Activated CD8-positive, alpha-beta T cell treated with anti-CD3 and anti-CD28 coated beads, Interleukin-2, amount 10 ng/mL, durations not matched to agents 7 days and 5 days (primary cell): ENCODE results near the gene SDC3. TPM values are rescaled to one million over a fixed set of nuclear protein-coding genes. Genes with fewer than 3 reads are reported as not detected.

Source experiments
- ATAC-seq: fragments of 150-1000 bp; cut with Tn5 transposase; one replicate; pipeline ENCODE4 v1.10.0; 2021; ENCODE audit warnings: moderate library complexity
- CTCF ChIA-PET: fragments of 350-600 bp; sonication (Branson Sonifier 250); formaldehyde crosslinking; loops from one replicate; lab custom pipeline; 2021; ENCODE audit warnings: antibody characterized with exemption; lab: Charles Lee
- POLR2A ChIA-PET: fragments of 350-600 bp; sonication (Branson Sonifier 250); formaldehyde crosslinking; loops from one replicate; lab custom pipeline; 2021; ENCODE audit warnings: antibody characterized with exemption; lab: Charles Lee
- DNase-seq: peaks from one replicate; pipeline ENCODE4 v3.0.0-alpha.2; 2020
- H3K27ac Mint-ChIP-seq: one replicate; pipeline ENCODE4 v1.8.0; 2021; ENCODE audit warnings: mild to moderate bottlenecking, mixed read lengths
- H3K27me3 Mint-ChIP-seq: one replicate; pipeline ENCODE4 v1.8.0; 2021; ENCODE audit warnings: low read depth, mixed read lengths
- H3K36me3 Mint-ChIP-seq: one replicate; pipeline ENCODE4 v1.8.0; 2021; ENCODE audit warnings: low read depth, mixed read lengths
- H3K4me1 Mint-ChIP-seq: one replicate; pipeline ENCODE4 v1.8.0; 2021; ENCODE audit warnings: low read depth, mixed read lengths
- H3K4me3 Mint-ChIP-seq: one replicate; pipeline ENCODE4 v1.8.0; 2021; ENCODE audit warnings: mild to moderate bottlenecking, mixed read lengths
- H3K9me3 Mint-ChIP-seq: one replicate; pipeline ENCODE4 v1.8.0; 2022; ENCODE audit warnings: mixed read lengths; ENCODE audit not compliant: insufficient read depth
- total RNA-seq, 2 experiments: library from RNA; stranded (reverse); gene quantifications; one replicate each; pipeline ENCODE4 v1.2.3, GENCODE V29; 2021

The SDC3 gene
- total RNA-seq, 2 experiments from 2014 or later, result not detected

GRCh38 chr1:30877205-30877912 is 31.2 kb downstream of the SDC3 start:
- DNase-seq, result no peak
- Mint-ChIP-seq H3K9me3 (no peaks in the 10 kb centered on the region), H3K4me1 (no peaks in the 10 kb centered on the region), H3K27me3 (peaks cover 51% of the 10 kb centered on the region), H3K4me3 (no peak overlapping the region), H3K36me3 (no peaks in the 10 kb centered on the region), H3K27ac (no peak overlapping the region)
- ChIA-PET CTCF (no interaction called here), POLR2A (no interaction called here)
- no peak for ATAC-seq

GRCh38 chr1:30876451-30877204 is 31.9 kb downstream of the SDC3 start:
- DNase-seq, result no peak
- Mint-ChIP-seq H3K9me3 (no peaks in the 10 kb centered on the region), H3K27ac (no peak overlapping the region), H3K27me3 (peaks cover 48% of the 10 kb centered on the region), H3K4me3 (no peak overlapping the region), H3K36me3 (no peaks in the 10 kb centered on the region), H3K4me1 (no peaks in the 10 kb centered on the region)
- ChIA-PET CTCF (no interaction called here), POLR2A (no interaction called here)
- no peak for ATAC-seq

GRCh38 chr1:30875916-30876315 is 32.6 kb downstream of the SDC3 start:
- DNase-seq (no peak), ATAC-seq (no peak)
- H3K27me3 Mint-ChIP-seq, result peaks cover 44% of the 10 kb centered on the region
- H3K36me3 Mint-ChIP-seq, result no peaks in the 10 kb centered on the region
- H3K4me1 Mint-ChIP-seq, result no peaks in the 10 kb centered on the region
- H3K9me3 Mint-ChIP-seq, result no peaks in the 10 kb centered on the region
- no peak overlapping the region for H3K4me3 Mint-ChIP-seq
- POLR2A ChIA-PET, result no interaction called here
- H3K27ac Mint-ChIP-seq, result no peak overlapping the region
- CTCF ChIA-PET, result interaction anchor here (1.1 kb wide), 1 partner anchor 96 kb away, joined by 3 read pairs; no protein-coding TSS in a partner anchor

DNA sequence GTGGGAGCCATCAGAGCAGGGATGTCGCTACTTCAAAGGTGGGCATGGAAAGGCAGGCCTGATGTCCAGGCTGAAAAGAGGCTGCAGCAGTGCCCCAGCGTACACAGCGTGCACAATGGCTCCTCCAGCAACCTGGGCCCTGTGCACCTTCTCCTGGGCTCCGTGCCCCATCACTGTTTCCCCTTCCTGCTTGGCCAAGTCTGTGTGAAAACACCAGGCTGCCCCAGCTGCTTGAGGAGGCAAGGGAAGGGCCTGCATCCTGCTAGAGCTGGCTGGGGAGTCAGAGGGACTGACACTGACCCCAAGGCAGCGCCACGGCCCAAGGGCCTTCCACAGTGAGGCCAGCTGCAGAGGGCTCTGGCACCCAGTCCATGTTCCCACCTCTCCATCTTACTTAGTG is 33.4 kb downstream of the SDC3 start:
- H3K4me3 Mint-ChIP-seq, result no peak overlapping the region
- CTCF ChIA-PET, result interaction anchor here (1.1 kb wide), 1 partner anchor 95 kb away, joined by 3 read pairs; no protein-coding TSS in a partner anchor
- POLR2A ChIA-PET, result no interaction called here
- H3K36me3 Mint-ChIP-seq, result no peaks in the 10 kb centered on the region
- no peak overlapping the region for H3K27ac Mint-ChIP-seq
- no peak for DNase-seq
- ATAC-seq, result no peak
- no peaks in the 10 kb centered on the region for H3K9me3 Mint-ChIP-seq
- no peaks in the 10 kb centered on the region for H3K4me1 Mint-ChIP-seq
- H3K27me3 Mint-ChIP-seq, result peaks cover 42% of the 10 kb centered on the region

DNA sequence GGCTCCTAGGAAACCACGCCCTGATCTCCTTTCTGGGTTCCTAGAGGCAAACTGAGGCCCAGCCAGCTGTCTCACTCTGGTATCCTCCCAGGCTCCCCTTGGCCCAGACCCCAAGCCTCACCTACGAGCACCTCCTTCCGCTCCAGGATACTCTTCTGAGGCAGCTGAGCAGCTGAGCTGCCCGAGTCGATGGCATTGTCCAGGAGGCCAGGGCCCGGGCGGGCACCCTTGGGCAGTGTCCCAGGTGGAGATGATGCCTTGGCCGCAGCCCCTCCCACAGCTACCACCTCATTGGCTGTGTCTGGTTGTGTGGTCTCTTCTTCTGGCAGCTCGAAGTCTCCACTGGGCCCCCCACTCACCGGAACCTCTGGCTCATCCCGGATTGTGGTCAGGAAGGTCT is 34.4 kb downstream of the SDC3 start:
- peaks cover 1% of the 10 kb centered on the region for H3K4me1 Mint-ChIP-seq
- CTCF ChIA-PET, result no interaction called here

DNA sequence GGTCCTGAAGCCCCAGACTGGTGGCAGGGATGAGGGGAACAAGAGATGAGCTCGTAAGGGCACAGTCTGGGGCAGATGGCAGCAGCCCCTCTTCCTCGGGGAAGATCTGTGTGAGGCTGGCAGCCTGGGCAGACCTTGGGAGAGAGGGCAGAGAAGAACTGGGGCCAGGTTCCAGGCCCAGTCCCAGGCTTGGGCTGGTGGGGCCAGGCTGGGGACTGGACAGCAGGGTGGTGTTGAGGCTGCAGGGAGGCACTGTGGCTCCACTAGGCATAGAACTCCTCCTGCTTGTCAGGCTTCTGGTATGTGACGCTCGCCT is 35.7 kb downstream of the SDC3 start:
- CTCF ChIA-PET, result interaction anchor here (0.8 kb wide), 1 partner anchor 71 kb away, joined by 3 read pairs; no protein-coding TSS in a partner anchor
- POLR2A ChIA-PET, result interaction anchor here (0.6 kb wide), 1 partner anchor 235 kb away, joined by 3 read pairs; no protein-coding TSS in a partner anchor
- no peak for ATAC-seq

More for the DNA sequence above, 34.4 kb downstream of the SDC3 start:
- POLR2A ChIA-PET, result no interaction called here
- Mint-ChIP-seq H3K27ac (no peak overlapping the region), H3K27me3 (peaks cover 37% of the 10 kb centered on the region), H3K36me3 (no peaks in the 10 kb centered on the region), H3K9me3 (no peaks in the 10 kb centered on the region), H3K4me3 (no peak overlapping the region)
- DNase-seq (no peak), ATAC-seq (no peak)

DNA sequence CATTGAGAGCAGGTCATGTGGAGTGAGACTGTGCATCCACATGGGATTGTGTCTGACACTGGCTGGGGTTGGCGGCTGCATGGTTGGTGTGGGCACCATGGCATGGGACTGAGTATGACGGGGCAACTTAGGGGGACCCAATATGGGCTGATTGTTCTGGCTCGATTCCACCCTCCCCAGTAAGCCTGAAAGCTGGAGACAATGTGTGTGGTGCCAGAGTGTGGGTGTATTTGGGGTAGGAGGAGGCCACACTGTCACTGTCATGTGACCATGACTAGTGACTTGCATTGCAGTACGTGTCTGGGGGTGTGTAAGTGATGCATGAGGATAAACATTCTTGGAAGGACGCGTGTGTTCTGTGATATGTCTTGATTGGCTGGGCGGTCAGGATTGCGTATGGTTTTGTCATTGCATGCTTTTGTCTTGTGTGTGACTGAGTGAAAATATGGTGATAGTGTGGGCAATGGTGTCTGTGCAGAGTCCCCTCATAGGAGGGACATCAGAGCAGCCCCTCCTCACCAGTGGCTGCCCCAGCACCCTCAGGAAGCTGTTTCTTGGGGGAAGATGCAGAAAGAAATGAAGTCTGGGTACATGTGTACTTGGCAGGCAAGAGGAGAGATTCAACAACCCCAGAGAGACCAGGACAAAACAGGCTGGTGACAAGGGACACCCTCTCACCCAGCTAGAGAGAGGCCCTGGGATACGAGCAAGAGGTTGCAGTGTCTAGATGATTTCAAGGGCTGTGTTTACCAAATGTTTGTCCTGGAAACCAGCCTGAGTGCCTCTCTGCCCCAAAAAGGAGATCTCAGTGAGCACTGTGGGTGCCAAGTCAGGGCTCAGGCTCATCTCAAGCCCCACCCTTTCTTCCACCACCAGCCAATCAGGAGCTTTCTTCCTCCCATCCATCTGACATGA is 36.3 kb downstream of the SDC3 start:
- POLR2A ChIA-PET, result no interaction called here
- H3K27ac Mint-ChIP-seq, result no peak overlapping the region
- H3K27me3 Mint-ChIP-seq, result peaks cover 22% of the 10 kb centered on the region
- H3K36me3 Mint-ChIP-seq, result no peaks in the 10 kb centered on the region
- no peak overlapping the region for H3K4me3 Mint-ChIP-seq
- CTCF ChIA-PET, result interaction anchor here (0.8 kb wide), 1 partner anchor 70 kb away, joined by 3 read pairs; no protein-coding TSS in a partner anchor
- H3K4me1 Mint-ChIP-seq, result peaks cover 5% of the 10 kb centered on the region
- DNase-seq (no peak), ATAC-seq (no peak)
- no peaks in the 10 kb centered on the region for H3K9me3 Mint-ChIP-seq

More for the DNA sequence above, 35.7 kb downstream of the SDC3 start:
- no peaks in the 10 kb centered on the region for H3K36me3 Mint-ChIP-seq
- peaks cover 26% of the 10 kb centered on the region for H3K27me3 Mint-ChIP-seq
- no peak for DNase-seq
- H3K4me3 Mint-ChIP-seq, result no peak overlapping the region
- peaks cover 5% of the 10 kb centered on the region for H3K4me1 Mint-ChIP-seq
- H3K9me3 Mint-ChIP-seq, result no peaks in the 10 kb centered on the region
- no peak overlapping the region for H3K27ac Mint-ChIP-seq

- no peak for DNase-seq
- ChIA-PET POLR2A (no interaction called here), CTCF (no interaction called here)
- H3K27me3 Mint-ChIP-seq, result peaks cover 26% of the 10 kb centered on the region
- H3K9me3 Mint-ChIP-seq, result no peaks in the 10 kb centered on the region
- no peak overlapping the region for H3K4me3 Mint-ChIP-seq
- no peaks in the 10 kb centered on the region for H3K36me3 Mint-ChIP-seq
- ATAC-seq, result no peak
- no peak overlapping the region for H3K27ac Mint-ChIP-seq
- peaks cover 5% of the 10 kb centered on the region for H3K4me1 Mint-ChIP-seq
These were observed 37.2 kb downstream of the SDC3 start for GRCh38 chr1:30871276-30871871.

- ChIA-PET CTCF (no interaction called here), POLR2A (no interaction called here)
- Mint-ChIP-seq H3K4me3 (no peak overlapping the region), H3K27ac (no peak overlapping the region), H3K4me1 (peaks cover 5% of the 10 kb centered on the region), H3K27me3 (peaks cover 20% of the 10 kb centered on the region), H3K36me3 (no peaks in the 10 kb centered on the region), H3K9me3 (no peaks in the 10 kb centered on the region)
- DNase-seq (no peak), ATAC-seq (no peak)
These were observed 37.9 kb downstream of the SDC3 start for GRCh38 chr1:30870656-30871055.

- peaks cover 5% of the 10 kb centered on the region for H3K4me1 Mint-ChIP-seq
- no peak for DNase-seq
- no peak for ATAC-seq
- ChIA-PET POLR2A (no interaction called here), CTCF (no interaction called here)
- H3K27me3 Mint-ChIP-seq, result peaks cover 17% of the 10 kb centered on the region
- H3K36me3 Mint-ChIP-seq, result no peaks in the 10 kb centered on the region
- H3K4me3 Mint-ChIP-seq, result no peak overlapping the region
- no peaks in the 10 kb centered on the region for H3K9me3 Mint-ChIP-seq
- H3K27ac Mint-ChIP-seq, result no peak overlapping the region
These were observed 38.5 kb downstream of the SDC3 start for GRCh38 chr1:30870035-30870434.

DNA sequence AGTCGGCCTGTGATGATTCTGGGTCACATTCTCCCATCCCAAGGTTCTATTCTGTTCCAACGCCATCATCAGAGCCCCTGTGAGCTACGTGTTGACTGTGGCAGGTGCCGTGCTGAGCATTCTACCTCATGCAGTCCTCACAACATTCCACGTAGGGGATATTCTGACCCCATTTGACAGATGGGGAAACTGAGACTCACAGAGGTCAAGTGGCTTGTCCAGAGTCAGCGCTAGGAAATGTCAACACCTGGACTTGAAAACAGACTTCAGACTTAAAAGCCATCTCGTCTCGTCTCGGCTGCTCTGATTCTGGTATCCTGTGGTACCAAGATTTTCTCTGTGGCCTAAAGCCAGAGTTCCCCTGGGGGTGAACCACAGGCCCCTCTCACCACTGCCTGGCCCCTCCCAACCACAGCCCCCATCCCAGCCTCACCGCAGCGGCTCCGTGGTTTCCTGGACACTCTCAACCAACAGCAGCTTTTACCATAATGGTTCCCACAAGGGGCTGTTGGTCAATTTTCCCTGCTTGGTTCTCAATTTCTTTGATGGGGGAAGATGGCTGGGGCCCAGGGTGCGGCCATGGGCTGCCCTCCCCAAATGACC is 39.6 kb downstream of the SDC3 start:
- Mint-ChIP-seq H3K9me3 (no peaks in the 10 kb centered on the region), H3K4me1 (peaks cover 5% of the 10 kb centered on the region), H3K27ac (peak overlapping the region; percentile 57), H3K27me3 (peaks cover 26% of the 10 kb centered on the region), H3K36me3 (no peaks in the 10 kb centered on the region), H3K4me3 (peak overlapping the region; percentile 36)
- ChIA-PET CTCF (no interaction called here), POLR2A (no interaction called here)
- ATAC-seq, result no peak
- DNase-seq, result peak; percentile 39
